Upper lobe of left lung (tissue), 4 donors: ENCODE results near the gene FBLN1.

Experiments
- CTCF ChIP-seq, 6 experiments: fragments of 450-650 bp in 4 of 6; fragments of 200-600 bp in 2 of 6; sonication (generic) in 2 of 6; IDR thresholded peaks; one replicate each; pipeline ENCODE4 v1.5.1; 2016 to 2019; ENCODE audit warnings: antibody characterized with exemption in 6 of 6
- POLR2AphosphoS5 ChIP-seq, 2 donors: sonication (generic); formaldehyde crosslinking; IDR thresholded peaks; one replicate each; pipeline ENCODE4 v1.5.1; 2017; ENCODE audit warnings: antibody characterized with exemption in 2 of 2

- TF ChIP-seq POLR2AphosphoS5 (IDR thresholded peaks at IDR 0.05) (no peak), CTCF (IDR thresholded peaks at IDR 0.05) (no peak)
These were observed 106.1 kb downstream of the FBLN1 start for GRCh38 chr22:45608763-45609180.
